Measurements from ENCODE around the gene LRR1.
"Not testable (repeated sequence)": the region's sequence is repeated elsewhere in the genome, so short reads cannot be mapped to it uniquely, and the experiment has no call there.

The LRR1 gene

DNA sequence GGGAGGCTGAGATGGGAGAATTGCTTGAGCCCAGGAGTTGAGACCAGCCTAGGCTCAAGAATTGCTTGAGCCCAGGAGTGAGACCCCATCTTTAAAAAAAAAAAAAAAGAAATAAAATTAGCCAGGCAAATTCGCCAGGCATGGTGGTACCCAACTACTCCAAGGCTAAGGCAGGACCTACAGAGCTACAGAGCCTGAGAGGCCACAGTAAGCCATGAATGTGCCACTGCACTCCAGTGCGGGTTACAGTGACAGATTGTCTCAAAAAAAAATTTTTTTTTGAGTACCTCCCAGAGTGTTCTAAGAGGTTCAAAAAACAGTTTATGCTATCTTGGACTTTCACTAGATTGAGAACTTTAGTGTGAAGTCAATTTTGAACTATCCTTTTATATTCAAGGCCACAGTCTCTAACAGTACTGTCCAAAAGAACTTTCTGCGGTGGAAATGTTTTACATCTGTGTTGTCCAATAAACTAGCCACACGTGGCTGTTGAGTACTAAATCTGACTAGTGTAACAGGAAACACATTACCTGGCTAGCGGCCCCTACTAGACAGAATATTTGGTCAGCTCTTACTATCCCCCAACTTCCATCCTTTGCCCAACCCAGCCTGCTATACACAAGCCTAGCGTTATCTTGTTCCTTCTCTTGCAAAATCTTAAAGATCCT is 19.2 kb downstream of the LRR1 start:
- peaks cover 38% of the 10 kb centered on the region for H3K4me1 ChIP-seq (ENCODE audit: insufficient read depth, low read length)
- H3K79me2 ChIP-seq (ENCODE audit: insufficient read depth, low read length), result peaks cover 82% of the 10 kb centered on the region
- ATAC-seq (ENCODE audit: insufficient read depth, low read depth) (no peak), DNase-seq (no peak)
- H3K9me3 ChIP-seq (ENCODE audit: insufficient read depth, low read length, severe bottlenecking), result no peaks in the 10 kb centered on the region
- H3K4me2 ChIP-seq (ENCODE audit: insufficient read depth, low read length), result peak overlapping the region; percentile 90
- 0 out of 2 replicates have a peak overlapping the region, but pooled peaks have one; percentile 87 for H3K9ac ChIP-seq (ENCODE audit: low read depth, low read length)
- H4K20me1 ChIP-seq (ENCODE audit: insufficient read depth, low read length), result peaks cover 31% of the 10 kb centered on the region
- H3K36me3 ChIP-seq (ENCODE audit: insufficient read depth, low read length), result peaks cover 70% of the 10 kb centered on the region
- H3K27ac ChIP-seq (ENCODE audit: low read length), result no peak overlapping the region
- TF ChIP-seq, protein P1, sequence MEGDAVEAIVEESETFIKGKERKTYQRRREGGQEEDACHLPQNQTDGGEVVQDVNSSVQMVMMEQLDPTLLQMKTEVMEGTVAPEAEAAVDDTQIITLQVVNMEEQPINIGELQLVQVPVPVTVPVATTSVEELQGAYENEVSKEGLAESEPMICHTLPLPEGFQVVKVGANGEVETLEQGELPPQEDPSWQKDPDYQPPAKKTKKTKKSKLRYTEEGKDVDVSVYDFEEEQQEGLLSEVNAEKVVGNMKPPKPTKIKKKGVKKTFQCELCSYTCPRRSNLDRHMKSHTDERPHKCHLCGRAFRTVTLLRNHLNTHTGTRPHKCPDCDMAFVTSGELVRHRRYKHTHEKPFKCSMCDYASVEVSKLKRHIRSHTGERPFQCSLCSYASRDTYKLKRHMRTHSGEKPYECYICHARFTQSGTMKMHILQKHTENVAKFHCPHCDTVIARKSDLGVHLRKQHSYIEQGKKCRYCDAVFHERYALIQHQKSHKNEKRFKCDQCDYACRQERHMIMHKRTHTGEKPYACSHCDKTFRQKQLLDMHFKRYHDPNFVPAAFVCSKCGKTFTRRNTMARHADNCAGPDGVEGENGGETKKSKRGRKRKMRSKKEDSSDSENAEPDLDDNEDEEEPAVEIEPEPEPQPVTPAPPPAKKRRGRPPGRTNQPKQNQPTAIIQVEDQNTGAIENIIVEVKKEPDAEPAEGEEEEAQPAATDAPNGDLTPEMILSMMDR (IDR thresholded peaks at IDR 0.05; ENCODE audit: borderline replicate concordance, extremely low read depth, low read length, poor library complexity, severe bottlenecking), result no peak
- TF ChIP-seq EZH2 (IDR thresholded peaks at IDR 0.05; ENCODE audit: borderline replicate concordance, low read depth, low read length, severe bottlenecking), result no peak
- H3K4me3 ChIP-seq (ENCODE audit: low read depth in 1 of 2, low read length in 2 of 2), result no peak overlapping the region
- no peak overlapping the region for H2AFZ ChIP-seq (ENCODE audit: low read depth, low read length)
- no peaks in the 10 kb centered on the region for H3K27me3 ChIP-seq (ENCODE audit: insufficient read depth, low read length, poor library complexity)

DNA sequence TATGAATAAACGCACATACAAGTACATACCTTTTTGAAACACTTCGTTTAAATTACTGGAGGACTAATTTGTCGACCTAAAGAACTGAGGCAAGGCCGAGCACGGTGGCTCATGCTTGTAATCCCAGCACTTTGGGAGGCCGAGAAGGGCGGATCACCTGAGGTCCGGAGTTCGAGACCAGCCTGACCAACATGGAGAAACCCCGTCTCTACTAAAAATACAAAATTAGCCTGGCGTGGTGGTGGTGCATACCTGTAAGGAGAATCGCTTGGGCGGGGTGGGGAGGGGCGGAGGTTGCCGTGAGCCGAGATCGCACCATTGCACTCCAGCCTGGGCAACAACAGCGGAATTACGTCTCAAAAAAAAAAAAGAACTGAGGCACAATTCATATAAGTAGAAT is 20.5 kb downstream of the LRR1 start:
- H2AFZ ChIP-seq (ENCODE audit: low read depth, low read length); DNase-seq; H3K27me3 ChIP-seq (ENCODE audit: insufficient read depth, low read length, poor library complexity); ATAC-seq (ENCODE audit: insufficient read depth, low read depth); H3K9me3 ChIP-seq (ENCODE audit: insufficient read depth, low read length, severe bottlenecking): not testable (repeated sequence)
- Histone ChIP-seq H4K20me1 (ENCODE audit: insufficient read depth, low read length) (peaks cover 31% of the 10 kb centered on the region), H3K4me1 (ENCODE audit: insufficient read depth, low read length) (peaks cover 51% of the 10 kb centered on the region), H3K4me2 (ENCODE audit: insufficient read depth, low read length) (peak overlapping the region; percentile 90), H3K36me3 (ENCODE audit: insufficient read depth, low read length) (peaks cover 68% of the 10 kb centered on the region), H3K79me2 (ENCODE audit: insufficient read depth, low read length) (peaks cover 88% of the 10 kb centered on the region), H3K27ac (ENCODE audit: low read length) (peak overlapping the region; percentile 88), H3K4me3 (ENCODE audit: low read depth in 1 of 2, low read length in 2 of 2) (peak overlapping the region; percentile 67 to 72; a peak in 3 of 4 replicates), H3K9ac (ENCODE audit: low read depth, low read length) (peak overlapping the region; percentile 87)

DNA sequence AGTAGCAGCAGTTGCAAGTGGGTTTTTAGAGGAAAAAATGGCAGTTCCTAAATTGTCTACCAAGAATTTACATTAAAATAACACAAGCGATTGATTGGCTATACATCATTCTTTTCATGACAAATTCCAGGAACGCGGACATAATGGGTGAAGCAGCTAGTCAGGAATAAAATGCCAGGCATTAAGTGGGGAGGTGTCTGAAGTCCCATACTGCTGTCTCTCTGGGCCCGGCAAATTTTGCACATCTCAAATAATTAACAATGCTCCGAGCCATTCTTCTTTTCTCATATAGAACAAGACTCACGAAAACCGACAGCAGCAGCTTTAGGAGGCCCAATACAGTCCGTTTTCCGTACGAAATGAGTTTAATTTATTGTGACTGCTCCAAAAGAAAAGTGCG is 21.0 kb downstream of the LRR1 start:
- Histone ChIP-seq H3K27ac (ENCODE audit: low read length) (peak overlapping the region; percentile 88), H3K36me3 (ENCODE audit: insufficient read depth, low read length) (peaks cover 68% of the 10 kb centered on the region), H3K9me3 (ENCODE audit: insufficient read depth, low read length, severe bottlenecking) (no peaks in the 10 kb centered on the region), H2AFZ (ENCODE audit: low read depth, low read length) (peak overlapping the region; percentile 79), H3K27me3 (ENCODE audit: insufficient read depth, low read length, poor library complexity) (no peaks in the 10 kb centered on the region), H4K20me1 (ENCODE audit: insufficient read depth, low read length) (peaks cover 31% of the 10 kb centered on the region), H3K4me2 (ENCODE audit: insufficient read depth, low read length) (peak overlapping the region; percentile 90), H3K9ac (ENCODE audit: low read depth, low read length) (peak overlapping the region; percentile 87), H3K4me1 (ENCODE audit: insufficient read depth, low read length) (peaks cover 54% of the 10 kb centered on the region), H3K79me2 (ENCODE audit: insufficient read depth, low read length) (peaks cover 87% of the 10 kb centered on the region), H3K4me3 (ENCODE audit: low read depth in 1 of 2, low read length in 2 of 2) (peak overlapping the region; percentile 67 to 72)
- DNase-seq (no peak), ATAC-seq (ENCODE audit: insufficient read depth, low read depth) (no peak)
- TF ChIP-seq, protein P1 (IDR thresholded peaks at IDR 0.05; ENCODE audit: borderline replicate concordance, extremely low read depth, low read length, poor library complexity, severe bottlenecking), result no peak
- no peak for TF ChIP-seq EZH2 (IDR thresholded peaks at IDR 0.05; ENCODE audit: borderline replicate concordance, low read depth, low read length, severe bottlenecking)

DNA sequence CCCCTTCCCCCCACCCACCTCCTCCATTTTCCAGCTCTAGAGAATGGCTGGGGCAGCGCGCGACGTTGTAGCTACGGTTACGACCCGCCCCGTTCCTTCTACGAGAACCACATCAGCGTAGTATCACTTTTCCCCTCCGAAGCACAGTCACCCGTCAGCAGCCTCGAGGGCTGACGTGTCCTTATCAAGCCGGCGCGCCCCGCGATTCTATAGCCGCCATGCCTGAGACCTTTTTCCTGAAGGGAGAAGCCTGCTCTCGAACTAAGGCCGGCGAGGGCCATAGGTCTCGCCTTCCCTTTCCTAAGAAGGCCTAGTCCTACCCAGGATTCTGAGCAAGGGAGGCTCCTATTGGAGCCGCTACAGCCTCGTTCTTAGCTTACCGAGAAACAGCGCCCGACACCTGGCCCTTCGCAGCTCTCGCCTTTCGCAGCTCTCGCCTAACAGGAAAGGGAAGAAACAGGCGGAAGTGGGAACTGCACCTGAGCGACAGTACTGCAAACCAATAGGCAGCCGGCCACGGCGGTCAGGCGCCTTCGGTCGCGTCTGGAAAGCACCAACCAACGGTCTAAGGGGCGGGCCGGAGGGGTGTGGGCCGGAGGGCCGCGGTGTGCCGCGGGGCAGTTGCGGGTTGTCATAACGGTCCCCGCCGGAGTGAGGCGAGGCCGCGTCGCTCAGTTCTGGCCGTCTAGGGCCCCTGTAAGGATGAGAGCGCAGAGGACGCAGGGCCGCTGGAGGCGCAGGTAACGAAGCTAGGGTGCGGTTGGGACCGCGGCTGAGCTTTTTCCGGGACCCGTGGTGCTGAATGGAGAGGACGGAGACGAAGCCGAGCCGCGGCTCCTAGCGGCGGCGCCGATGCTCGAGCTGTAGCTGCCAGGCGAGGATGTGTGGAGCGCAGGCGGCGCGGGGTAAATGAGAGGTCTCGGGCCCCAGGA is 21.7 kb downstream of the LRR1 start, which contains the start of the genes MGAT2 and RPL36AL:
TSS of gene MGAT2 (plus strand) at position 618 of the 932 bp plus-strand sequence. CDS start 470 bp downstream, outside the sequence.
TSS of gene RPL36AL (minus strand) at position 445 of the 932 bp plus-strand sequence. CDS start 1,522 bp downstream, outside the sequence.
- H3K27me3 ChIP-seq (ENCODE audit: insufficient read depth, low read length, poor library complexity), result no peaks in the 10 kb centered on the region
- peak within 1 kb of the TSS; percentile 79 for H2AFZ ChIP-seq (ENCODE audit: low read depth, low read length)
- peak; percentile 96 for DNase-seq
- peak within 1 kb of the TSS; percentile 87 for H3K9ac ChIP-seq (ENCODE audit: low read depth, low read length)
- TF ChIP-seq, protein P1 (IDR thresholded peaks at IDR 0.05; ENCODE audit: borderline replicate concordance, extremely low read depth, low read length, poor library complexity, severe bottlenecking), result peak; percentile 32
- TF ChIP-seq EZH2 (IDR thresholded peaks at IDR 0.05; ENCODE audit: borderline replicate concordance, low read depth, low read length, severe bottlenecking), result no peak
- H3K9me3 ChIP-seq (ENCODE audit: insufficient read depth, low read length, severe bottlenecking), result no peaks in the 10 kb centered on the region
- ATAC-seq (ENCODE audit: insufficient read depth, low read depth), result peak; percentile 90
- peaks cover 62% of the 10 kb centered on the region for H3K36me3 ChIP-seq (ENCODE audit: insufficient read depth, low read length)
- peaks cover 31% of the 10 kb centered on the region for H4K20me1 ChIP-seq (ENCODE audit: insufficient read depth, low read length)
- peaks cover 93% of the 10 kb centered on the region for H3K79me2 ChIP-seq (ENCODE audit: insufficient read depth, low read length)
- H3K4me2 ChIP-seq (ENCODE audit: insufficient read depth, low read length), result peak within 1 kb of the TSS; percentile 90
- peak within 1 kb of the TSS; percentile 67 to 72 for H3K4me3 ChIP-seq (ENCODE audit: low read depth in 1 of 2, low read length in 2 of 2)
- H3K27ac ChIP-seq (ENCODE audit: low read length), result peak within 1 kb of the TSS; percentile 88
- peaks cover 55% of the 10 kb centered on the region for H3K4me1 ChIP-seq (ENCODE audit: insufficient read depth, low read length)

All from DND-41 (cell line).